GM12878 (cell line): ENCODE data around the gene AFF2. TPM values are rescaled to one million over a fixed set of nuclear protein-coding genes. Genes with fewer than 3 reads are reported as not detected.

Experiments used
- ATAC-seq: fragments of 200-7000 bp; cut with Tn5 transposase; 3 replicates; pipeline ENCODE4 v1.9.1; 2020; ENCODE audit warnings: mild to moderate bottlenecking, moderate library complexity
- BruUV-seq: library from RNA; stranded (reverse); fragments of 400-500 nt; replicated peaks from 2 replicates; lab custom pipeline; 2021; lab: Mats Ljungman, UMichigan
- CTCF ChIA-PET: fragments of 300-600 bp; sonication (Branson Sonifier 250); formaldehyde crosslinking; extraction: SDS; loops from one replicate; lab custom pipeline; 2021; ENCODE audit warnings: inconsistent platforms; lab: Yijun Ruan, JAX
- POLR2A ChIA-PET: fragments of 350-600 bp; formaldehyde crosslinking; extraction: SDS; loops from one replicate; lab custom pipeline; 2021; ENCODE audit warnings: inconsistent platforms; lab: Charles Lee
- RAD21 ChIA-PET: fragments of 300-600 bp; sonication (Branson Sonifier 250); formaldehyde crosslinking; loops from one replicate; lab custom pipeline; 2023; ENCODE audit warnings: antibody characterized with exemption; ENCODE audit not compliant: unreplicated experiment; lab: Charles Lee
- SMC1A ChIA-PET: fragments of 300-600 bp; sonication (Branson Sonifier 250); formaldehyde crosslinking; loops from one replicate; lab custom pipeline; 2023; ENCODE audit not compliant: unreplicated experiment, uncharacterized antibody; lab: Charles Lee
- DNase-seq: peaks from one replicate; pipeline ENCODE4 v3.0.0-alpha.2; 2011; ENCODE audit warnings: low read depth, low spot score
- FAIRE-seq: peaks from 3 replicates; lab custom pipeline; 2011; peaks lifted over from hg19 to GRCh38; lab: Jason Lieb, UNC
- H2AFZ ChIP-seq: 2 replicates; pipeline ENCODE4 v1.6.0; 2011; ENCODE audit warnings: low read depth, low read length, control low read depth; ENCODE audit not compliant: control insufficient read depth
- H3K27ac ChIP-seq: 2 replicates; pipeline ENCODE4 v1.5.1; 2011; ENCODE audit warnings: control low read depth; ENCODE audit not compliant: control insufficient read depth, insufficient read depth
- H3K27me3 ChIP-seq, 2 experiments: replicated peaks in 1 of 2; 2 replicates each; pipeline versions ENCODE4 v1.6.0 to v1.6.1; 2011; ENCODE audit warnings: low read length in 1 of 2; ENCODE audit not compliant: control insufficient read depth in 2 of 2, insufficient read depth in 2 of 2
- H3K36me3 ChIP-seq, 2 experiments: 2 replicates each; pipeline ENCODE4 v1.5.1; 2011; ENCODE audit warnings: low read length in 1 of 2; ENCODE audit not compliant: control insufficient read depth in 2 of 2, insufficient read depth in 2 of 2
- H3K4me1 ChIP-seq: 2 replicates; pipeline ENCODE4 v1.6.1; 2011; ENCODE audit warnings: mild to moderate bottlenecking, low read length, moderate library complexity, mixed read lengths; ENCODE audit not compliant: control insufficient read depth, insufficient read depth
- H3K4me2 ChIP-seq: 2 replicates; pipeline ENCODE4 v1.6.0; 2011; ENCODE audit warnings: control low read depth; ENCODE audit not compliant: control insufficient read depth, insufficient read depth
- H3K4me3 ChIP-seq: fragments of 200-600 bp; sonication (generic); 2 replicates; pipeline ENCODE4 v1.5.1; 2016
- H3K79me2 ChIP-seq: 2 replicates; pipeline ENCODE4 v1.6.0; 2011; ENCODE audit warnings: low read length; ENCODE audit not compliant: control insufficient read depth, insufficient read depth
- H3K9ac ChIP-seq: 2 replicates; pipeline ENCODE4 v1.8.0; 2011; ENCODE audit warnings: low read length, control low read depth, mixed read lengths; ENCODE audit not compliant: control insufficient read depth, insufficient read depth
- H3K9me3 ChIP-seq: replicated peaks from 3 replicates; pipeline ENCODE4 v1.5.1; 2011; ENCODE audit warnings: mild to moderate bottlenecking, low read length; ENCODE audit not compliant: control insufficient read depth, insufficient read depth
- H4K20me1 ChIP-seq: 2 replicates; pipeline ENCODE4 v1.6.0; 2011; ENCODE audit not compliant: control insufficient read depth, insufficient read depth
- BCL11A ChIP-seq: IDR thresholded peaks from 2 replicates; pipeline ENCODE4 v1.6.1; 2011; ENCODE audit warnings: low read depth, low read length
- BCLAF1 ChIP-seq: fragments of 450-650 bp; IDR thresholded peaks from 2 replicates; pipeline ENCODE4 v1.6.1; 2017; ENCODE audit warnings: antibody characterized with exemption, mild to moderate bottlenecking, moderate library complexity
- TARDBP ChIP-seq: IDR thresholded peaks from 2 replicates; pipeline ENCODE4 v1.6.1; 2016; ENCODE audit warnings: borderline replicate concordance
- ZBTB33 ChIP-seq: fragments of 450-650 bp; IDR thresholded peaks from 2 replicates; pipeline ENCODE4 v1.6.1; 2017; ENCODE audit warnings: mild to moderate bottlenecking
- ZSCAN29 ChIP-seq: fragments of 450-650 bp; IDR thresholded peaks from 2 replicates; pipeline ENCODE4 v1.6.1; 2017; ENCODE audit warnings: mild to moderate bottlenecking, moderate library complexity
- WGBS: methylation state at CpG from one replicate; pipeline ENCODE4 v1.1.6; 2016; ENCODE audit warnings: low lambda C conversion rate; ENCODE audit not compliant: insufficient replicate concordance, insufficient coverage; ENCODE audit errors: missing lambda C conversion rate; 5-methylcytosine and 5-hydroxymethylcytosine counted together
- in situ Hi-C: fragments of 300-500 bp; cut with MboI; formaldehyde crosslinking; loops from 9 replicates; pipeline ENCODE4 v1.14.3; 2018; ENCODE audit warnings: mixed read lengths
- intact Hi-C: fragments of 100-400 bp; cut with micrococcal nuclease; formaldehyde crosslinking; loops from one replicate; pipeline ENCODE4 v1.14.2; 2022; ENCODE audit not compliant: unreplicated experiment
- polyA plus RNA-seq, 11 experiments: library from polyadenylated mRNA; depleted of rRNA in 4 of 11; unstranded in 6 of 11; stranded (reverse) in 5 of 11; fragments of >200 nt; fragmentation: Nextera tagmentation in 4 of 11; fragmentation: Illumina TruSeq in 1 of 11; extraction: Ambion mirVana in 4 of 11; extraction: Trizol in 1 of 11; gene quantifications; 1 replicate in 1 of 11; 2 replicates in 10 of 11; pipeline versions ENCODE4 v1.2.1 to v1.2.3, GENCODE V29; 2011 to 2016; ENCODE audit warnings: inconsistent platforms in 2 of 11, missing spikeins in 2 of 11, low read depth in 1 of 11
- total RNA-seq, 4 experiments: library from RNA; depleted of rRNA in 3 of 4; stranded (reverse); fragments of >200 nt in 3 of 4; fragmentation: Illumina TruSeq in 1 of 4; extraction: Trizol in 1 of 4; gene quantifications; 2 replicates each; pipeline versions ENCODE4 v1.2.1 to v1.2.3, GENCODE V29; 2013 to 2021
- TF ChIP-seq, protein P1 (sequence below): fragments of 450-650 bp; IDR thresholded peaks from 2 replicates; pipeline ENCODE4 v1.6.1; 2016; ENCODE audit warnings: mild to moderate bottlenecking, moderate library complexity, borderline replicate concordance
- TF ChIP-seq, protein P2 (sequence below): IDR thresholded peaks from 2 replicates; pipeline ENCODE4 v1.6.1; 2012; ENCODE audit warnings: low read depth, low read length, improper control_type of control experiment

The AFF2 gene
- total and polyA plus RNA-seq, 10 of the 15 experiments (the other 5 are each of a cell fraction or from before 2014, with no cell fraction given): under 0.01 to 0.03 TPM; not detected in 8

DNA sequence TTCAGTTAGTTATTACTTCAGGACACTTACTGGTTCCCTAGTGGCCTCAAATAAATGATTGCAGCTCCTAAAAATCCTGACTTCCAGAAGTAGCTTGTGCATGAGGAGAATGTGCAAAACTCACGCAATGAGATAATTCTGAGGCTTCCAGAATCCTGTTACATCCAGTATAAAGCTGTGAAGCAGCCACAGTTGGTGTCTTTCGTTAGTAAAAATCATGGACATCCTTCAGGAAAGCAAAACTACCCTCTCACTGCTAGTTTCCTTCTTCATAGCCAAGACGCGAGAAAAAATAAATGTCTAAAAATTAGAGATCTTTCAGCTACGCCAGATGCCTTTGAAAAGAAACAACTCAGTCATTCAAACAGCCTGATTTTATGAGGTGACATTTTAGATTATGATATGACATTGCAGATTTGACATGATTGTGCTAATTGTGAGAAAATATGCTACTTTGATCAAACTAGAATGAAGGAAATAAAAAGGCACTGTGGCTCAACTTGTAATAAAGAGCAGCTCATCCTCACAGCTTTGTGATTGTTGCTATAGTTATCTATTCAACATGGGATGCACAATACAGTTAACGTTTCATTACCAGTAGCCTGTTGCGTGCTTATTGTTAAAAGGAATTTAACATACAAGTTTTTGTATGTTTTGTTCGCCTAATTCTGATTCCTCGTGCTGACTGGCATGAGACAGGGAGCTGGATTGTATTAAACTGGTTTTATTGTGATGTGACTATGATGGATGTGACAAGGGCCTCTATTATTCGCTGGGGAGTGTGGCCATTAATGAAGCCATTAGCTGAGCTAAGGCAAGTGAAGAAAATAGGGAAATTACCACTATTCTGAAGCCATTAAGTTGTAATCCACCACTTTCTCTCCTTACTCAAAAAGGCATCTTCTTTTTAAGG lies 40.5 kb downstream of the AFF2 start:
- Histone ChIP-seq H3K27me3 (no peaks in the 10 kb centered on the region; a peak in 1 of 4 replicates), H3K4me1 (no peaks in the 10 kb centered on the region), H3K9ac (no peak overlapping the region), H2AFZ (no peak overlapping the region), H3K4me2 (no peak overlapping the region), H3K27ac (no peak overlapping the region), H3K36me3 (no peaks in the 10 kb centered on the region), H3K4me3 (no peak overlapping the region), H3K9me3 (no peaks in the 10 kb centered on the region), H3K79me2 (no peaks in the 10 kb centered on the region), H4K20me1 (no peaks in the 10 kb centered on the region)
- CTCF ChIA-PET: interaction anchor here (1.3 to 3.5 kb wide), 4 partner anchors 8 to 746 kb away, joined by 3 to 21 read pairs (median 5); no protein-coding TSS in a partner anchor
- 27% methylated on average over 10 of the region's 10 CpGs for WGBS
- RAD21 ChIA-PET: interaction anchor here (0.7 kb wide), 1 partner anchor 170 kb away, joined by 3 read pairs; no protein-coding TSS in a partner anchor
- SMC1A ChIA-PET: interaction anchor here (1.2 to 1.8 kb wide), 4 partner anchors 11 to 463 kb away, joined by 3 to 6 read pairs (median 4); no protein-coding TSS in a partner anchor
- POLR2A ChIA-PET: no interaction called here
- intact Hi-C loops: no loop called here
- no TSS peak for BruUV-seq
- in situ Hi-C loops: no loop called here
- DNase-seq (no peak), FAIRE-seq (no peak), ATAC-seq (no peak)
- TF ChIP-seq TARDBP (no peak), BCLAF1 (no peak), ZBTB33 (no peak), ZSCAN29 (no peak), BCL11A (no peak)
- TF ChIP-seq, protein P1, sequence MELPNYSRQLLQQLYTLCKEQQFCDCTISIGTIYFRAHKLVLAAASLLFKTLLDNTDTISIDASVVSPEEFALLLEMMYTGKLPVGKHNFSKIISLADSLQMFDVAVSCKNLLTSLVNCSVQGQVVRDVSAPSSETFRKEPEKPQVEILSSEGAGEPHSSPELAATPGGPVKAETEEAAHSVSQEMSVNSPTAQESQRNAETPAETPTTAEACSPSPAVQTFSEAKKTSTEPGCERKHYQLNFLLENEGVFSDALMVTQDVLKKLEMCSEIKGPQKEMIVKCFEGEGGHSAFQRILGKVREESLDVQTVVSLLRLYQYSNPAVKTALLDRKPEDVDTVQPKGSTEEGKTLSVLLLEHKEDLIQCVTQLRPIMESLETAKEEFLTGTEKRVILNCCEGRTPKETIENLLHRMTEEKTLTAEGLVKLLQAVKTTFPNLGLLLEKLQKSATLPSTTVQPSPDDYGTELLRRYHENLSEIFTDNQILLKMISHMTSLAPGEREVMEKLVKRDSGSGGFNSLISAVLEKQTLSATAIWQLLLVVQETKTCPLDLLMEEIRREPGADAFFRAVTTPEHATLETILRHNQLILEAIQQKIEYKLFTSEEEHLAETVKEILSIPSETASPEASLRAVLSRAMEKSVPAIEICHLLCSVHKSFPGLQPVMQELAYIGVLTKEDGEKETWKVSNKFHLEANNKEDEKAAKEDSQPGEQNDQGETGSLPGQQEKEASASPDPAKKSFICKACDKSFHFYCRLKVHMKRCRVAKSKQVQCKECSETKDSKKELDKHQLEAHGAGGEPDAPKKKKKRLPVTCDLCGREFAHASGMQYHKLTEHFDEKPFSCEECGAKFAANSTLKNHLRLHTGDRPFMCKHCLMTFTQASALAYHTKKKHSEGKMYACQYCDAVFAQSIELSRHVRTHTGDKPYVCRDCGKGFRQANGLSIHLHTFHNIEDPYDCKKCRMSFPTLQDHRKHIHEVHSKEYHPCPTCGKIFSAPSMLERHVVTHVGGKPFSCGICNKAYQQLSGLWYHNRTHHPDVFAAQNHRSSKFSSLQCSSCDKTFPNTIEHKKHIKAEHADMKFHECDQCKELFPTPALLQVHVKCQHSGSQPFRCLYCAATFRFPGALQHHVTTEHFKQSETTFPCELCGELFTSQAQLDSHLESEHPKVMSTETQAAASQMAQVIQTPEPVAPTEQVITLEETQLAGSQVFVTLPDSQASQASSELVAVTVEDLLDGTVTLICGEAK: no peak
- TF ChIP-seq, protein P2, sequence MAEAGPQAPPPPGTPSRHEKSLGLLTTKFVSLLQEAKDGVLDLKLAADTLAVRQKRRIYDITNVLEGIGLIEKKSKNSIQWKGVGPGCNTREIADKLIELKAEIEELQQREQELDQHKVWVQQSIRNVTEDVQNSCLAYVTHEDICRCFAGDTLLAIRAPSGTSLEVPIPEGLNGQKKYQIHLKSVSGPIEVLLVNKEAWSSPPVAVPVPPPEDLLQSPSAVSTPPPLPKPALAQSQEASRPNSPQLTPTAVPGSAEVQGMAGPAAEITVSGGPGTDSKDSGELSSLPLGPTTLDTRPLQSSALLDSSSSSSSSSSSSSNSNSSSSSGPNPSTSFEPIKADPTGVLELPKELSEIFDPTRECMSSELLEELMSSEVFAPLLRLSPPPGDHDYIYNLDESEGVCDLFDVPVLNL: no peak
